Erythroblast (primary cell): ENCODE data around the gene WIPF2.

Source experiments
- DNase-seq, 2 experiments: peaks; one replicate each; lab custom pipeline; 2025; lab: John Stamatoyannopoulos, UW
- GATA1 ChIP-seq: IDR thresholded peaks from 2 replicates; pipeline ENCODE4 v1.6.1; 2011; ENCODE audit warnings: low read depth, mild to moderate bottlenecking, control low read depth, low read length, moderate library complexity
- POLR2A ChIP-seq: IDR thresholded peaks from 2 replicates; pipeline ENCODE4 v1.6.1; 2011; ENCODE audit warnings: mild to moderate bottlenecking, low read length

The WIPF2 gene

GRCh38 chr17:40218740-40219593, at the start of gene WIPF2:
TSS of gene WIPF2 (plus strand) at chr17:40219304. CDS start at chr17:40256460, 37,156 bp downstream.
- DNase-seq, result peak; percentile 98 to 99
- peak; percentile 50 for TF ChIP-seq POLR2A
- TF ChIP-seq GATA1, result no peak

- TF ChIP-seq GATA1 (no peak), POLR2A (no peak)
Measured at GRCh38 chr17:40170325-40170724, 48.8 kb upstream of the WIPF2 start.

GRCh38 chr17:40171750-40172149, 47.4 kb upstream of the WIPF2 start:
- TF ChIP-seq POLR2A (no peak), GATA1 (no peak)
- no peak for DNase-seq

More at GRCh38 chr17:40170325-40170724, 48.8 kb upstream of the WIPF2 start:
- DNase-seq, result peak; percentile 85 to 92

- no peak for TF ChIP-seq GATA1
- no peak for TF ChIP-seq POLR2A
- no peak for DNase-seq
Measured at GRCh38 chr17:40173091-40173777, 45.9 kb upstream of the WIPF2 start.

- no peak for DNase-seq
- TF ChIP-seq GATA1, result no peak
- no peak for TF ChIP-seq POLR2A
Measured at GRCh38 chr17:40173778-40174135, 45.3 kb upstream of the WIPF2 start.

GRCh38 chr17:40174514-40174913, 44.6 kb upstream of the WIPF2 start:
- DNase-seq, result no peak
- no peak for TF ChIP-seq GATA1
- no peak for TF ChIP-seq POLR2A

GRCh38 chr17:40175928-40176753, 43.0 kb upstream of the WIPF2 start:
- TF ChIP-seq POLR2A (no peak), GATA1 (no peak)
- no peak for DNase-seq

- TF ChIP-seq POLR2A, result no peak
- TF ChIP-seq GATA1, result no peak
- DNase-seq, result no peak
Measured at GRCh38 chr17:40176754-40177110, 42.4 kb upstream of the WIPF2 start.

GRCh38 chr17:40177275-40177874, 41.7 kb upstream of the WIPF2 start, which contains the start of gene RAPGEFL1:
TSS of gene RAPGEFL1 (plus strand) at chr17:40177470. CDS start at chr17:40177862, 392 bp downstream.
- peak; percentile 84 for DNase-seq

GRCh38 chr17:40178021-40178601, 41.0 kb upstream of the WIPF2 start:
- no peak for TF ChIP-seq GATA1
- no peak for TF ChIP-seq POLR2A
- DNase-seq, result no peak

More at GRCh38 chr17:40177275-40177874, 41.7 kb upstream of the WIPF2 start, which contains the start of gene RAPGEFL1:
- no peak for TF ChIP-seq GATA1
- no peak for TF ChIP-seq POLR2A

- DNase-seq, result no peak
Measured at GRCh38 chr17:40178660-40179059, 40.4 kb upstream of the WIPF2 start.

GRCh38 chr17:40179923-40180659, 39.0 kb upstream of the WIPF2 start:
- no peak for TF ChIP-seq GATA1
- DNase-seq, result no peak

More at GRCh38 chr17:40178660-40179059, 40.4 kb upstream of the WIPF2 start:
- no peak for TF ChIP-seq GATA1
- no peak for TF ChIP-seq POLR2A
